ENCODE measurements around the gene COL17A1.

- TF ChIP-seq CTCF (IDR thresholded peaks at IDR 0.05) (no peak), ZFX (IDR thresholded peaks at IDR 0.05; ENCODE audit: borderline replicate concordance) (no peak)
Observed at GRCh38 chr10:104104418-104104817, 18.7 kb upstream of the COL17A1 start.
